PFSK-1 (cell line): ENCODE results near the gene CDH1.

Source experiments
- POLR2AphosphoS5 ChIP-seq: IDR thresholded peaks from 2 replicates; pipeline ENCODE4 v1.6.1; 2012; ENCODE audit warnings: low read depth, mild to moderate bottlenecking, control low read depth, low read length, moderate library complexity
- SIN3A ChIP-seq: IDR thresholded peaks from 2 replicates; pipeline ENCODE4 v1.6.1; 2012; ENCODE audit warnings: mild to moderate bottlenecking, low read length, moderate library complexity, borderline replicate concordance; ENCODE audit not compliant: insufficient read depth
- TAF1 ChIP-seq: IDR thresholded peaks from 2 replicates; pipeline ENCODE4 v1.6.1; 2012; ENCODE audit warnings: low read length, control low read depth, borderline replicate concordance; ENCODE audit not compliant: insufficient read depth

DNA sequence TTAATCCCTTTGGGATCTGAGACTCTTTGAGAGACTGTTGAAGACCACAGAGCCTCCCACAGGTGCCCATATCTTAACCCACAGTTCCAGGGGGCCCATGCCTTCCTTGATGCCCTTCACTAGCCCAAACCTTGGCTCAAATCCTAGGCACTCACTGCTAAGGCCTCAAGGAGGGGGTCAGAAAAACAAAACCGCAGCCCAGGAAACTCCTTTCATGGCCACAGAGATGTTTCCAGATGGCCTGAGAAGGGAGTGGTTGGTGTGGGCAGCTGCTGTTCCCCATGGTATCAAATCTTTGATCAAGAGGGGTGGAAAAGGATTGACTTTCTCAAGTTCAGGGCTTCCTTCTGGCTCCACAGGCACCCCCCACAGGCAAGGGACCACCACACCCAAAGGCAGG is 44.7 kb downstream of the CDH1 start:
- TF ChIP-seq POLR2AphosphoS5: no peak
- no peak for TF ChIP-seq TAF1
- TF ChIP-seq SIN3A: no peak
